SU-DHL-6 (cell line): ENCODE data around the gene SIK3.

Experiments used
- CTCF ChIP-seq: fragments of 200-600 bp; sonication (generic); IDR thresholded peaks from one replicate; pipeline ENCODE4 v1.5.1; 2017; ENCODE audit warnings: antibody characterized with exemption, mild to moderate bottlenecking, low read length, moderate library complexity; ENCODE audit not compliant: insufficient read depth, poor library complexity, severe bottlenecking
- EZH2phosphoT487 ChIP-seq: fragments of 200-600 bp; sonication (generic), shearing (Covaris generic); conservative IDR thresholded peaks from 2 replicates; pipeline ENCODE4 v1.6.1; 2018; ENCODE audit warnings: mild to moderate bottlenecking, antibody characterized with exemption, low read length, moderate library complexity, mixed read lengths

- TF ChIP-seq CTCF (no peak), EZH2phosphoT487 (no peak)
Measured at GRCh38 chr11:116993599-116993998, 104.6 kb downstream of the SIK3 start.
